ENCODE data around the gene LRRC26. TPM values are rescaled to one million over a fixed set of nuclear protein-coding genes. Genes with fewer than 3 reads are reported as not detected.

The LRRC26 gene
- total RNA-seq, 1 experiment from 2014 or later: 2.1 TPM

- no peak for ATAC-seq
- ChIA-PET CTCF (no interaction called here), POLR2A (no interaction called here)
- H3K27ac Mint-ChIP-seq: no peak overlapping the region
- H3K36me3 Mint-ChIP-seq: no peaks in the 10 kb centered on the region
- no peaks in the 10 kb centered on the region; the same call in 1 of the 2 replicates for H3K4me1 Mint-ChIP-seq
- H3K4me3 Mint-ChIP-seq: no peak overlapping the region
- DNase-seq (ENCODE audit: low spot score): no peak
- H3K9me3 Mint-ChIP-seq: no peaks in the 10 kb centered on the region
- TF ChIP-seq RELA (CRISPR knock-in tag; IDR thresholded peaks at IDR 0.05; ENCODE audit: borderline replicate concordance): no peak
- no peak for TF ChIP-seq ARID4B (CRISPR knock-in tag; IDR thresholded peaks at IDR 0.05; ENCODE audit: borderline replicate concordance)
- TF ChIP-seq ZNF423 (CRISPR knock-in tag; IDR thresholded peaks at IDR 0.05): no peak
- TF ChIP-seq, protein P1, sequence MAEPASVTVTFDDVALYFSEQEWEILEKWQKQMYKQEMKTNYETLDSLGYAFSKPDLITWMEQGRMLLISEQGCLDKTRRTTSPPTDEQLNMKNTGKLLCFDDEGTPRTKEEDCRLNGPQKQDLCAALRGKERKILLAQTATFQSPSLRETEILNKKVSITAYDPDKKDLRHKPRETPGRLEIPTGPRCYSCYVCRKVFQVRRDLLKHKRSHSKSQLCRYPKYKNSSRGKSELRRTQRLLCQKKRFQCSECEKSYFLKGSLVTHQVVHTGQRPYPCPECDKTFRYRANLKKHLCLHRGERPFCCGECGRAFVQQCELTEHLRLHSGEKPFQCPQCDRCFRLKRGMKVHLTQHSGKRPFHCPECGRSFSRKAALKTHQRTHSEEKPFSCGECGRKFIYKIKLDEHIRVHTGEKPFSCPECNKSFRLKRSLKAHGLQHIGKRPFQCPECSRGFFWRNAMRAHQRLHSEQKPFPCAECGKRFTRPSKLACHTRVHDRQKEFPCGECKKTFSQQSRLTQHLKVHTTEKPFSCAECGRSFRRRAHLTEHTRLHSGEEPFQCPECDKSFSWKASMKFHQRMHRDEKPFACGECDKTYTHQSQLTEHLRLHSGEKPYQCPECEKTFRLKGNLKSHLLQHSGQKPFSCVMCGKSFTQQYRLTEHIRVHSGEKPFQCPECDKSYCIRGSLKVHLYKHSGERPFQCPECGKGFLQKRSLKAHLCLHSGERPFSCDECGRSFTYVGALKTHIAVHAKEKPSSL (CRISPR knock-in tag; conservative IDR thresholded peaks at IDR 0.05): no peak
- peaks cover 47% of the 10 kb centered on the region for H3K27me3 Mint-ChIP-seq (ENCODE audit: low read depth)
Measured at GRCh38 chr9:137143459-137143858, 26.4 kb downstream of the LRRC26 start.

DNA sequence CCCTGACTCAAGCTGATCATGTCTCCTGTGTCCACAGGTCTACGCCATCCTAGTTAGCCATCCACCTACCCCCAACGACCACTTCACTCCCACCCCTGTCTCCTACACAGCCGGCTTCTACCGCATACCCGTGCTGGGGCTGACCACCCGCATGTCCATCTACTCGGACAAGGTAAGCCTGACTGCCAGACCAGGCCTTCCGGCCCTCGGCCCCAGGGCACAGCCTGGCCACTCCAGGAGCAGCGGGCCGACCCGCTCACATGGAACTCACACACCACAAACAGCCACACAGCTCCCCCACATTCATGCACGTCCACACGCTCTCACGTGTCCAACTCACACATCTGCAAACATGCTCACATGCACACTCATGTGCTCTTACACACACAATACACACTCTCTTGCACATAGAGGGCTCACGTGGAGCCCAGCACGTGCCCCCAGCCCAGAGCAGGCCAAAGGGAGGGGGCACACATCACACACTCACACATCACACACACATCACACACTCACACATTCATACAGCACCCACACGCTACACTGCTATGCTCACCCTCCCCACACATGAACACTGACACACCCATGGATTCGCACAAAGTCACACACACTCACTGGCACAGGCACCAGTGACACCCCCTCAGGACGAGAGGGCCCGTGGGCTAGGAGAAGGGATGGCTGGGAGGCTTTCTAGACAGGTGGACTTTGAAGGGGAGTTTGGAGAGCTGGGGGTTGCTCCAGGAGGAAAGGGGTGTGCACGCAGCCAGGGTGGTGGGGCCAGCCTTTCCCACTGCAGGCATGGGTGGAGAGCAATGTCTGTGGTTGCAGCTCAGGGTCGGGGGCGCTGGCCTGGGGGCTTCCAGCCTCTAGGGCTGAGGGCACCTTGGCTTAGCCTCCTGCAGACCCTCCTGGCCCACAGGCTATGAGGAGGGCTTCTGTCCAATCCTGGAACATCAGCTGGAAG is 27.6 kb downstream of the LRRC26 start:
- CTCF ChIA-PET: interaction anchor here (0.6 kb wide), 1 partner anchor 81 kb away, joined by 5 read pairs; no protein-coding TSS in a partner anchor
- Mint-ChIP-seq H3K4me1 (peaks cover 6% of the 10 kb centered on the region; the same call in 1 of the 2 replicates), H3K4me3 (no peak overlapping the region), H3K9me3 (no peaks in the 10 kb centered on the region), H3K27ac (no peak overlapping the region), H3K36me3 (no peaks in the 10 kb centered on the region), H3K27me3 (ENCODE audit: low read depth) (peaks cover 59% of the 10 kb centered on the region)
- POLR2A ChIA-PET: no interaction called here
- DNase-seq (ENCODE audit: low spot score) (no peak), ATAC-seq (no peak)
- TF ChIP-seq, protein P2, sequence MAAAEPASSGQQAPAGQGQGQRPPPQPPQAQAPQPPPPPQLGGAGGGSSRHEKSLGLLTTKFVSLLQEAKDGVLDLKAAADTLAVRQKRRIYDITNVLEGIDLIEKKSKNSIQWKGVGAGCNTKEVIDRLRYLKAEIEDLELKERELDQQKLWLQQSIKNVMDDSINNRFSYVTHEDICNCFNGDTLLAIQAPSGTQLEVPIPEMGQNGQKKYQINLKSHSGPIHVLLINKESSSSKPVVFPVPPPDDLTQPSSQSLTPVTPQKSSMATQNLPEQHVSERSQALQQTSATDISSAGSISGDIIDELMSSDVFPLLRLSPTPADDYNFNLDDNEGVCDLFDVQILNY (CRISPR knock-in tag; IDR thresholded peaks at IDR 0.05): no peak
- TF ChIP-seq ZBTB21 (CRISPR knock-in tag; IDR thresholded peaks at IDR 0.05; ENCODE audit: borderline replicate concordance): no peak

DNA sequence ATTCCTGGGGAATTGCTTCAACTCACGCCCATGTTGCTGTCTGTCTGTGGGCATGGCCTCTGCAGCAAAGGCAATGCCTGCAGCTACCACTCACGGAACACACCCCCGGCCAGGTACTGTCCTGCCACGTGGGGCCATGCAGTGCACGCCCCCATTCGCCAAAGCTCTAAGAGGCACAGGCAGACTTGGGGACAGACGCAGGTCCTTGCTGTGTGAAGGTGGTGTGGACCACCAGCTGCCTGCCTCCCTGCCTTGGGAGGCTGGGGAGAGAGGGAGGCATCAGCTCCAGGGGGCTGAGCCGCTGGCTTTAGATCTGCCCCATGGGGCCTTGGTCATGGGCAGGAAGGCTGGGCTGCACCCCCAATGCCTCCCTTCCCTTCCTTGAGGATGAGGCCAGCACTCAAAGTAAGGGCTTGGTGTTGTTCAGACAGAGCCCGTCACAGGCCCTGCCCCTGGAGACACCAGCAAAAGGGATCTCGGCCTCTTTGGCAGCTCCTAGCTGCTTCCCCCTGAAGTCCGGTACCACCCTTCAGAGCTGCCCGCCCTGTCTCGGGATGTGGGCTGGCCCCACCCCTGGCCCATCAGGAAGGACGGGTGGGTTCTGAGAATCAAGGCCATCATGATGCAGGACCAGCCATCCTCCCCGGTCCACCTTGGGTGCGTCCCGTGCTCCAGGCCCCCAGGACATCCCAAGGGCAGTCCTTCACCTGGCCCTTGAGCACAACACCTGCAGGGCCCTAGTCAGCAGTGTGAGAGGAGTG is 28.6 kb downstream of the LRRC26 start:
- H3K4me3 Mint-ChIP-seq: no peak overlapping the region
- peaks cover 6% of the 10 kb centered on the region; the same call in 1 of the 2 replicates for H3K4me1 Mint-ChIP-seq
- DNase-seq (ENCODE audit: low spot score) (no peak), ATAC-seq (no peak)
- ChIA-PET POLR2A (no interaction called here), CTCF (no interaction called here)
- H3K36me3 Mint-ChIP-seq: no peaks in the 10 kb centered on the region
- H3K27ac Mint-ChIP-seq: no peak overlapping the region
- no peaks in the 10 kb centered on the region for H3K9me3 Mint-ChIP-seq
- TF ChIP-seq ESRRA (CRISPR knock-in tag; IDR thresholded peaks at IDR 0.05; ENCODE audit: borderline replicate concordance) (no peak), SMAD3 (CRISPR knock-in tag; IDR thresholded peaks at IDR 0.05; ENCODE audit: borderline replicate concordance) (no peak), ZNF396 (CRISPR knock-in tag; IDR thresholded peaks at IDR 0.05; ENCODE audit: borderline replicate concordance) (no peak)
- peaks cover 68% of the 10 kb centered on the region for H3K27me3 Mint-ChIP-seq (ENCODE audit: low read depth)
